CD8-positive, alpha-beta memory T cell (primary cell): ENCODE measurements around the gene UBQLN3. TPM values are rescaled to one million over a fixed set of nuclear protein-coding genes. Genes with fewer than 3 reads are reported as not detected.
A peak's percentile ranks its signal among the peaks of the same experiment; 100 is the strongest.

Experiments
- CTCF ChIA-PET: fragments of 350-600 bp; sonication (Branson Sonifier 250); formaldehyde crosslinking; loops from one replicate; lab custom pipeline; 2021; ENCODE audit warnings: antibody characterized with exemption; lab: Charles Lee
- POLR2A ChIA-PET: fragments of 350-600 bp; sonication (Branson Sonifier 250); formaldehyde crosslinking; loops from one replicate; lab custom pipeline; 2021; ENCODE audit warnings: antibody characterized with exemption; lab: Charles Lee
- DNase-seq, 5 donors: peaks; one replicate each; pipeline versions ENCODE4 v3.0.0 to v3.0.0-alpha.2; 2020 to 2022; ENCODE audit warnings: mixed read lengths in 1 of 5
- H3K27ac ChIP-seq: one replicate; pipeline ENCODE4 v1.7.0; 2013; ENCODE audit warnings: low read depth, mild to moderate bottlenecking, low read length, moderate library complexity
- H3K27me3 ChIP-seq: 2 replicates; pipeline ENCODE4 v1.7.0; 2013; ENCODE audit warnings: low read length, mild to moderate bottlenecking; ENCODE audit not compliant: insufficient read depth, poor library complexity, severe bottlenecking
- H3K36me3 ChIP-seq: 2 replicates; pipeline ENCODE4 v1.7.0; 2013; ENCODE audit warnings: mild to moderate bottlenecking, low read length, moderate library complexity; ENCODE audit not compliant: insufficient read depth
- H3K4me1 ChIP-seq: 2 replicates; pipeline ENCODE4 v1.7.0; 2013; ENCODE audit warnings: mild to moderate bottlenecking, low read length, moderate library complexity; ENCODE audit not compliant: insufficient read depth
- H3K4me3 ChIP-seq: 2 replicates; pipeline ENCODE4 v1.7.0; 2013; ENCODE audit warnings: mild to moderate bottlenecking, low read length
- H3K9me3 ChIP-seq: 2 replicates; pipeline ENCODE4 v1.7.0; 2013; ENCODE audit warnings: mild to moderate bottlenecking, low read length
- H3K27ac Mint-ChIP-seq, 8 donors: one replicate each; pipeline ENCODE4 v1.8.0; 2020 to 2021; ENCODE audit warnings: mixed read lengths in 8 of 8, mild to moderate bottlenecking in 6 of 8, inconsistent platforms in 3 of 8, moderate library complexity in 3 of 8
- H3K27me3 Mint-ChIP-seq, 2 donors: one replicate each; pipeline ENCODE4 v1.8.0; 2020 to 2021; ENCODE audit warnings: mixed read lengths in 2 of 2, mild to moderate bottlenecking in 1 of 2, moderate library complexity in 1 of 2
- H3K36me3 Mint-ChIP-seq, 3 donors: one replicate each; pipeline ENCODE4 v1.8.0; 2020 to 2021; ENCODE audit warnings: mixed read lengths in 3 of 3, inconsistent platforms in 1 of 3, mild to moderate bottlenecking in 1 of 3
- H3K4me1 Mint-ChIP-seq, 3 donors: one replicate each; pipeline ENCODE4 v1.8.0; 2020 to 2021; ENCODE audit warnings: mixed read lengths in 3 of 3, inconsistent platforms in 1 of 3, mild to moderate bottlenecking in 1 of 3
- H3K4me3 Mint-ChIP-seq, 7 donors: one replicate each; pipeline ENCODE4 v1.8.0; 2020 to 2021; ENCODE audit warnings: mixed read lengths in 7 of 7, mild to moderate bottlenecking in 6 of 7, moderate library complexity in 4 of 7, inconsistent platforms in 2 of 7
- H3K9me3 Mint-ChIP-seq, 5 donors: one replicate each; pipeline ENCODE4 v1.8.0; 2020 to 2022; ENCODE audit warnings: mixed read lengths in 5 of 5, mild to moderate bottlenecking in 3 of 5, moderate library complexity in 2 of 5, inconsistent platforms in 1 of 5
- polyA plus RNA-seq: library from polyadenylated mRNA; unstranded; fragments of 300-500 nt; fragmentation: Illumina TruSeq; gene quantifications from one replicate; pipeline ENCODE4 v1.2.3, GENCODE V29; 2021
- total RNA-seq, 2 experiments: library from RNA; stranded (reverse); gene quantifications; one replicate each; pipeline ENCODE4 v1.2.3, GENCODE V29; 2021

Gene UBQLN3
- total and polyA plus RNA-seq, 3 experiments from 2014 or later = not detected

DNA sequence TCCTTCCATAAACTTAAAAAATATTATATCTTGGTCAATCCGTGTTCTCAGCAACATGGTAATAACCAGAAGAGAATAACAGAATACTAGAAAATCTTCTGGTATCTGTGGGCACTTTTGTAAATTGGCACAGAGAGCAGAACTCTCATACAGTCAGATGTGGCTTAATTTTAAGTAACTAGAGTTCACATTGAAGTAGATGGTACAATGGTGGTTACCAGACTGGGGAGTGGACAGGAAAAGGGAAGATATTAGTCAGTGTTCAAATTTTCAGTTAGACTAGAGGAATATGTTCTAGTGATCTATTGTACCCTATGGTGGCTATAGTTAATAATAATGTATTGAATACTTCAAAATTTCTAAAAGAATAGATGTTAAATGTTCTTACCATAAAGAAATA, 31.7 kb upstream of the UBQLN3 start:
- POLR2A ChIA-PET = no interaction called here

DNA sequence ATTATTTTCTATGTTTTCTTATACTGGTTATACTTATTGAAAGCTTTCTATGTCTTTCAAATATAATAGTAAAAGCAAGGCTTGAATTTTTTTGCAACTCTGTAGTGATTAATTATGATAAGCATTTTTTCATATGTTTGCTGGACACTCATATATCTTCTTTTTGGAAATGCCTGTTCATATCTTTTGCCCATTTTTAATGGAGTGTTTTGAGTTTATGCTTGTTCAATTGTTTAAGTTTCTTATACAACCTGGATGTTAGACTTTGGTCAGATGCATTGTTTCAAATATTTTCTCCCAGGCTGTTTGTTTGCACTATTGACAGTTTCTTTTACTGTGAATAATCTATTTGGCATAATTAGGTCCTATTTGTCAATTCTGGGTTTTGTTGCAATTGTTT, 26.7 kb upstream of the UBQLN3 start:
- Mint-ChIP-seq H3K9me3 (peaks cover 0 to 6% (median 0%) of the 10 kb centered on the region in 5 donors), H3K36me3 (no peaks in the 10 kb centered on the region), H3K4me1 (no peaks in the 10 kb centered on the region), H3K27me3 (peaks cover 0 to 4% of the 10 kb centered on the region in 2 donors), H3K4me3 (no peak overlapping the region), H3K27ac (no peak overlapping the region)
- Histone ChIP-seq H3K9me3 (no peaks in the 10 kb centered on the region), H3K27ac (no peak overlapping the region), H3K36me3 (no peaks in the 10 kb centered on the region), H3K27me3 (no peaks in the 10 kb centered on the region), H3K4me3 (no peak overlapping the region), H3K4me1 (no peaks in the 10 kb centered on the region)
- DNase-seq = no peak
- ChIA-PET POLR2A (no interaction called here), CTCF (no interaction called here)

More for the DNA sequence above, 31.7 kb upstream of the UBQLN3 start:
- no peaks in the 10 kb centered on the region for H3K36me3 Mint-ChIP-seq
- no peak overlapping the region for H3K4me3 Mint-ChIP-seq
- H3K4me1 ChIP-seq = no peaks in the 10 kb centered on the region
- H3K4me3 ChIP-seq = no peak overlapping the region
- CTCF ChIA-PET = no interaction called here
- no peaks in the 10 kb centered on the region for H3K27me3 ChIP-seq
- no peaks in the 10 kb centered on the region for H3K36me3 ChIP-seq
- no peak overlapping the region for H3K27ac Mint-ChIP-seq
- peaks cover 2 to 4% of the 10 kb centered on the region in 2 donors for H3K27me3 Mint-ChIP-seq
- no peak overlapping the region for H3K27ac ChIP-seq
- no peaks in the 10 kb centered on the region for H3K4me1 Mint-ChIP-seq
- H3K9me3 Mint-ChIP-seq = peaks cover 0 to 3% (median 0%) of the 10 kb centered on the region in 5 donors
- no peaks in the 10 kb centered on the region for H3K9me3 ChIP-seq
- DNase-seq = no peak

DNA sequence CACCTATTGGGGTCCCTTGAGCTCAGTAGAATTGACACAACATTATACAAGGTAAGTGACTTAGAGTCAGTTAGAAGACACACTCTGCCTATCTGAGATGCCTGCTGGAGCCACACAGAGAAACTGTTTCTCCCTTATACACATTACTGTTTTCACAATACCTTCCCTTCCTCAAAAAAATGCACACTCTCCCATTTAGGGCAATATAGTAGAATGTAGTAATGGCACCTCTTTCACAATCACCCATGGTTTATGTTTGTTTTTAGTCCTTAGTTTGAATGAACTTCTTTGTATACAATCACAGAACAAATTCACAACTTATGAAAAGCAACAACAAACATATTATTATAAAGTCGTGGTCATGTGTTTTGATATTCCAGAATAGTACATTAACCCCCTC, 24.3 kb upstream of the UBQLN3 start:
- Histone ChIP-seq H3K27me3 (no peaks in the 10 kb centered on the region), H3K4me3 (no peak overlapping the region), H3K36me3 (no peaks in the 10 kb centered on the region), H3K4me1 (no peaks in the 10 kb centered on the region), H3K27ac (no peak overlapping the region), H3K9me3 (no peaks in the 10 kb centered on the region)
- no peaks in the 10 kb centered on the region for H3K4me1 Mint-ChIP-seq
- peaks cover 4% of the 10 kb centered on the region in 2 donors for H3K27me3 Mint-ChIP-seq
- no peak overlapping the region for H3K4me3 Mint-ChIP-seq
- H3K9me3 Mint-ChIP-seq = peaks cover 0 to 6% (median 0%) of the 10 kb centered on the region in 5 donors
- CTCF ChIA-PET = no interaction called here
- DNase-seq = no peak
- H3K27ac Mint-ChIP-seq = no peak overlapping the region
- POLR2A ChIA-PET = no interaction called here
- no peaks in the 10 kb centered on the region for H3K36me3 Mint-ChIP-seq

DNA sequence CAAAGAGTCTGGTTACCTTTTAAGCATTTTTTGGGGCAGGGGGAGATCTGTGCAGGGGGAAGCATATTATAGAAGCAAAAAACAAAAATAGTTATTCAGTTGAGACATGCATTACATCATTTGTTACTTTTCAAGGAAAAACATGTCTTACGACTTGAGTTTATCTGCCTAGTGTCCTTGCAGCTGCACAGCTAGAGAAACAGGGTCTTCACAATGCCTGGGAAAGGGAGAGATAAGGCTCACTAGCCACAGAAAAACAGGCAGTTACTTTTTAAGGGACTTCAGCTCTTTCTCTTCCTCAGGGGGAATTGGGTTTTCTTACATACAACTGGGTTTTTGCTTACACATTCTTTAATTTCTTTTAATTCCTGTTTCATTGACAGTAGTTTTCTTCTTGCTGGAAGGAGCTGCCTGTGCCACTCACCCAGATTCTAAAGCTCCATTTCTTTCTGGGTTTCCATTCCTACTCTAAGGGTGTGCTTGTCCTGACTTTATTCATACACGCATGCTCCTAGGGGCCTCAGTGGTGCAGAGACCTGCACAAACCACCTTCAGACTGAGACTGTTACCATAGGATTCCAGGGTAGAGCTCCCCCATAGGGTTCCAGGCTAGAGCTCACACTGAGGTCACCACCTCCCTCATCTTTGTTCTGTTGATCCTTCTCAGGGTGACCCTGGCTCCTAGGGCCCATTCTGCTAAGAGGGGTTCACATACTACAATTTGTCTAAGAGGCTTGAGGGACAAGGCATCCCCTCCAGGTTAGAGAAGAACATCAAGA, 21.5 kb upstream of the UBQLN3 start:
- H3K36me3 Mint-ChIP-seq = no peaks in the 10 kb centered on the region
- Histone ChIP-seq H3K36me3 (no peaks in the 10 kb centered on the region), H3K4me1 (no peaks in the 10 kb centered on the region), H3K9me3 (no peaks in the 10 kb centered on the region), H3K4me3 (no peak overlapping the region), H3K27ac (peak overlapping the region; percentile 7), H3K27me3 (no peaks in the 10 kb centered on the region)
- no peak overlapping the region for H3K4me3 Mint-ChIP-seq
- peaks cover 0 to 1% (median 0%) of the 10 kb centered on the region in 5 donors for H3K9me3 Mint-ChIP-seq
- no peaks in the 10 kb centered on the region for H3K4me1 Mint-ChIP-seq
- no peak for DNase-seq
- ChIA-PET CTCF (no interaction called here), POLR2A (no interaction called here)
- H3K27ac Mint-ChIP-seq = no peak overlapping the region
- peaks cover 2 to 13% of the 10 kb centered on the region in 2 donors for H3K27me3 Mint-ChIP-seq

DNA sequence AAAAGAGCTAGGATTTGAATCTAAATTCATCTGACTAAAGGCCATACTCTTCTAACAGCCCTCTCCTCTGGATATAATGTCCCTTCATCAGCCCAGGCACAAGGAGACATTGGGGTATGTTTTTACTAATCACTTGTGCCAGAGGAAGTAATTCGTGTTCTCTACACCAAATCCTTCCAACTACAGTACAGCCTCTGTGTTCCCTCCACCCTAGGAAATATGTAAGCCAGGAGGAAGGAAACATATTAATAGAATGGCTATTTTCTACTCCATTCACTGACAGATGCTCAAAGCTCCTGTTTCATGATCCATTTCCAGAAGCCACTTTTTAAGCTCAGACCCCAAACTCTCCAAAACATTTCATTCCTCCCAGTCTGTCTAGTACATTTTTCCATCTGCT, 18.7 kb upstream of the UBQLN3 start:
- Mint-ChIP-seq H3K27ac (peak overlapping the region in 1 of 8 donors; percentile 74), H3K9me3 (no peaks in the 10 kb centered on the region), H3K4me1 (no peaks in the 10 kb centered on the region), H3K27me3 (peaks cover 6 to 13% of the 10 kb centered on the region in 2 donors), H3K4me3 (no peak overlapping the region), H3K36me3 (no peaks in the 10 kb centered on the region)
- no peaks in the 10 kb centered on the region for H3K36me3 ChIP-seq
- CTCF ChIA-PET = no interaction called here
- H3K4me3 ChIP-seq = no peak overlapping the region
- no peaks in the 10 kb centered on the region for H3K4me1 ChIP-seq
- no peaks in the 10 kb centered on the region for H3K27me3 ChIP-seq
- POLR2A ChIA-PET = no interaction called here
- DNase-seq = no peak
- H3K9me3 ChIP-seq = no peaks in the 10 kb centered on the region
- no peak overlapping the region for H3K27ac ChIP-seq

DNA sequence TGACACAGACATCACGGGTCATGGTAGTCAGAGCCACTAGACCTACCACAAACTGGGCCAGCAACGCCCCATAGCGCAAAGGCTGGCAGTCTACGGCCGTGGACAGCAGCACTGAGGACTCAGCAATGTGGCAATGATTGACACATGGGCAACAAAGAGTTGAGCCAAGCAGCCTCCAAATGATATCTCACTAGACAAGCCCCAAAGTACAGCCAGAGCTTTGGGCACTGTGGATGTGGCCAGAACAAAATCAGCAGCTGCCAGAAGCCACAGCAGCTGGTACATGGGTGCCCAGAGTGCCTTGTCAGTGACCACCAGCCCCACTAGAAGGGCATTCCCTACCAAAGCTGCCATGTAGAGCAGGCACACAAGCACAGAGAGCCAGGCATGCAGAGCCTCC, 18.0 kb upstream of the UBQLN3 start:
- Histone ChIP-seq H3K4me3 (no peak overlapping the region), H3K27ac (no peak overlapping the region), H3K9me3 (no peaks in the 10 kb centered on the region), H3K27me3 (no peaks in the 10 kb centered on the region), H3K36me3 (no peaks in the 10 kb centered on the region), H3K4me1 (no peaks in the 10 kb centered on the region)
- DNase-seq = no peak
- Mint-ChIP-seq H3K27ac (no peak overlapping the region), H3K9me3 (no peaks in the 10 kb centered on the region), H3K4me1 (no peaks in the 10 kb centered on the region), H3K27me3 (peaks cover 6 to 13% of the 10 kb centered on the region in 2 donors), H3K36me3 (no peaks in the 10 kb centered on the region), H3K4me3 (no peak overlapping the region)
- POLR2A ChIA-PET = no interaction called here
- CTCF ChIA-PET = no interaction called here

DNA sequence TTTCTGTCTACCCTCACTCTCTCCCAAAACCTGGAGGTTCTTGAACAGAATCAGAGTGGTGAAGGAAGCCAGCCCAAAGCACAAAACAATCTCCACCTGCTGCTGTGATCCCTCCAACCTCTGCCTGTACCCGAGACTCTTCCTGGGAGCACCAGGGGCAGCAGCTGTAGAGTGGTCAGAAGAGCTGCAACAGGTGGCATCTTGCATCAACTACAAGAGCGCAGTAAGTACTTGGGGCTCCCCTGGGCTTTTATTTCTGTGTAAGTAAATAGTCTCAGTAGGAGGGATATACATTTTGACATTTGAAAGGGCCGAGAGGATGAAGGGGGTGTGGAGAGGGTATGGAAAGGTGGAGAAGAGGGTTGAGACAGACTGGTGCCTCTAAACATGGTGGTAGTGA, 15.0 kb upstream of the UBQLN3 start:
- POLR2A ChIA-PET = no interaction called here
- Mint-ChIP-seq H3K4me1 (no peaks in the 10 kb centered on the region), H3K4me3 (no peak overlapping the region), H3K36me3 (peaks cover 0 to 2% (median 0%) of the 10 kb centered on the region in 3 donors), H3K9me3 (no peaks in the 10 kb centered on the region), H3K27me3 (peaks cover 4 to 9% of the 10 kb centered on the region in 2 donors), H3K27ac (no peak overlapping the region)
- no peaks in the 10 kb centered on the region for H3K27me3 ChIP-seq
- H3K9me3 ChIP-seq = no peaks in the 10 kb centered on the region
- no peak for DNase-seq
- H3K4me1 ChIP-seq = no peaks in the 10 kb centered on the region
- CTCF ChIA-PET = no interaction called here
- H3K27ac ChIP-seq = no peak overlapping the region
- no peaks in the 10 kb centered on the region for H3K36me3 ChIP-seq
- H3K4me3 ChIP-seq = no peak overlapping the region

DNA sequence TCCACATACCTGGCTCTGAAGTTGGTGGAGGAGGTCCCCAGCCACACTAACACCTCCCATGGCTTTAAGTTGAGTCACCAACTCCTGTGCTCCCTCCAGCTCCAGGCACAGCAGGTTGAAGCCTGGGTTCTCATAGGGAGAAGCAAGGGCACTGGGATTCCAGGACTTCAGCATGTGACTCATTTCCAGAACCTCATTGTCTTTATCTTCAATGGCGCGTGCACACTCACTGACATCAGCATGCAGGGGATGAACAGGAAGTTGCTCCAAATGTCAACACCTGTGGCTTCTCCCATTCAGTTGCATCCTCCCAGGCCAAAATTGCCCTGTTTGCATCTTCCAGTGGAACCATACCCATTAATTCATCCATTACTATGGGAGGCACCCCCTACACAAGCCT, 12.6 kb upstream of the UBQLN3 start:
- ChIA-PET CTCF (no interaction called here), POLR2A (no interaction called here)
- DNase-seq = no peak
- no peaks in the 10 kb centered on the region for H3K9me3 ChIP-seq
- H3K4me1 ChIP-seq = no peaks in the 10 kb centered on the region
- Mint-ChIP-seq H3K4me3 (no peak overlapping the region), H3K4me1 (no peaks in the 10 kb centered on the region), H3K27ac (no peak overlapping the region), H3K9me3 (no peaks in the 10 kb centered on the region), H3K36me3 (peaks cover 0 to 2% (median 0%) of the 10 kb centered on the region in 3 donors), H3K27me3 (peaks cover 3 to 4% of the 10 kb centered on the region in 2 donors)
- H3K27ac ChIP-seq = no peak overlapping the region
- no peak overlapping the region for H3K4me3 ChIP-seq
- no peaks in the 10 kb centered on the region for H3K27me3 ChIP-seq
- H3K36me3 ChIP-seq = no peaks in the 10 kb centered on the region
